Right ventricle myocardium inferior (tissue), 1 donor: ENCODE measurements around the gene CD44. TPM values are rescaled to one million over a fixed set of nuclear protein-coding genes. Genes with fewer than 3 reads are reported as not detected.

ENCODE experiments used
- total RNA-seq: library from RNA; stranded (reverse); fragmentation: NEBNext Ultra II Directional; extraction: Animal tissue kit (Norgen Biotek cat#: 25700); gene quantifications from one replicate; pipeline ENCODE4 v1.2.1, GENCODE V29; 2021
- donor health status: DM: no; HTN: yes; CAD: no; lungs with severe emphysema.

The CD44 gene
- total RNA-seq, 1 donor from 2014 or later = 19.9 TPM

Other genes with a start within 250 kb of the CD44 start
- gene APIP, start 222.8 kb upstream of the CD44 start, total RNA-seq = 24.6 TPM
- 140 TPM for gene PDHX, start 222.6 kb upstream of the CD44 start, total RNA-seq